Measurements from ENCODE around the gene APOB.

The APOB gene

GRCh38 chr2:21035282-21035973 is 8.4 kb downstream of the APOB start:
- TF ChIP-seq SIN3A (IDR thresholded peaks at IDR 0.05; ENCODE audit: borderline replicate concordance, insufficient read depth, low read length), result no peak
- no peak for TF ChIP-seq TAF1 (IDR thresholded peaks at IDR 0.05; ENCODE audit: borderline replicate concordance, insufficient read depth, low read length)
- no peak for TF ChIP-seq FOXP2 (optimal IDR thresholded peaks at IDR 0.05; ENCODE audit: borderline replicate concordance, extremely low read depth, extremely low read length, insufficient read depth)

DNA sequence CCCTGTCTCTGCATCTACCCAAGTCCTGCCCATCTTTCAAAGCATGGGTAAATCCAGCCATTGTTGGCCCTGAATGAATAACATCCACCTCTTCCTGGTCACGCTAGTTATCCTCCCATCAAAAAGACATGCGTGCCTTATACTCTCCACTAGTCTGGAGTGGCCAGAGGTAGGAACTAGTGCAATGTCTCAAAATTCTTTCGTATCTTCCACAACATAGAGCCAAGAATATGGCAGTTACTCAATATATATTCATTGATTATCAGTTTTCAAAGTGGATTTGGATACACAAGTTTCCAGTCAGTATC is 8.9 kb downstream of the APOB start:
- TF ChIP-seq SIN3A (IDR thresholded peaks at IDR 0.05; ENCODE audit: borderline replicate concordance, insufficient read depth, low read length), result no peak
- no peak for TF ChIP-seq FOXP2 (optimal IDR thresholded peaks at IDR 0.05; ENCODE audit: borderline replicate concordance, extremely low read depth, extremely low read length, insufficient read depth)
- TF ChIP-seq POLR2AphosphoS5 (IDR thresholded peaks at IDR 0.05; ENCODE audit: low read depth, low read length), result no peak
- TF ChIP-seq, protein P1, sequence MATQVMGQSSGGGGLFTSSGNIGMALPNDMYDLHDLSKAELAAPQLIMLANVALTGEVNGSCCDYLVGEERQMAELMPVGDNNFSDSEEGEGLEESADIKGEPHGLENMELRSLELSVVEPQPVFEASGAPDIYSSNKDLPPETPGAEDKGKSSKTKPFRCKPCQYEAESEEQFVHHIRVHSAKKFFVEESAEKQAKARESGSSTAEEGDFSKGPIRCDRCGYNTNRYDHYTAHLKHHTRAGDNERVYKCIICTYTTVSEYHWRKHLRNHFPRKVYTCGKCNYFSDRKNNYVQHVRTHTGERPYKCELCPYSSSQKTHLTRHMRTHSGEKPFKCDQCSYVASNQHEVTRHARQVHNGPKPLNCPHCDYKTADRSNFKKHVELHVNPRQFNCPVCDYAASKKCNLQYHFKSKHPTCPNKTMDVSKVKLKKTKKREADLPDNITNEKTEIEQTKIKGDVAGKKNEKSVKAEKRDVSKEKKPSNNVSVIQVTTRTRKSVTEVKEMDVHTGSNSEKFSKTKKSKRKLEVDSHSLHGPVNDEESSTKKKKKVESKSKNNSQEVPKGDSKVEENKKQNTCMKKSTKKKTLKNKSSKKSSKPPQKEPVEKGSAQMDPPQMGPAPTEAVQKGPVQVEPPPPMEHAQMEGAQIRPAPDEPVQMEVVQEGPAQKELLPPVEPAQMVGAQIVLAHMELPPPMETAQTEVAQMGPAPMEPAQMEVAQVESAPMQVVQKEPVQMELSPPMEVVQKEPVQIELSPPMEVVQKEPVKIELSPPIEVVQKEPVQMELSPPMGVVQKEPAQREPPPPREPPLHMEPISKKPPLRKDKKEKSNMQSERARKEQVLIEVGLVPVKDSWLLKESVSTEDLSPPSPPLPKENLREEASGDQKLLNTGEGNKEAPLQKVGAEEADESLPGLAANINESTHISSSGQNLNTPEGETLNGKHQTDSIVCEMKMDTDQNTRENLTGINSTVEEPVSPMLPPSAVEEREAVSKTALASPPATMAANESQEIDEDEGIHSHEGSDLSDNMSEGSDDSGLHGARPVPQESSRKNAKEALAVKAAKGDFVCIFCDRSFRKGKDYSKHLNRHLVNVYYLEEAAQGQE (IDR thresholded peaks at IDR 0.05; ENCODE audit: insufficient read depth in 1 of 2, low read depth in 2 of 2, low read length in 2 of 2), result no peak

GRCh38 chr2:21034156-21034971 is 9.5 kb downstream of the APOB start:
- no peak for TF ChIP-seq SIN3A (IDR thresholded peaks at IDR 0.05; ENCODE audit: borderline replicate concordance, insufficient read depth, low read length)
- no peak for TF ChIP-seq TAF1 (IDR thresholded peaks at IDR 0.05; ENCODE audit: borderline replicate concordance, insufficient read depth, low read length)
- TF ChIP-seq FOXP2 (optimal IDR thresholded peaks at IDR 0.05; ENCODE audit: borderline replicate concordance, extremely low read depth, extremely low read length, insufficient read depth), result no peak
- TF ChIP-seq POLR2AphosphoS5 (IDR thresholded peaks at IDR 0.05; ENCODE audit: low read depth, low read length), result no peak
- TF ChIP-seq, protein P1 (IDR thresholded peaks at IDR 0.05; ENCODE audit: insufficient read depth in 1 of 2, low read depth in 2 of 2, low read length in 2 of 2), result no peak

DNA sequence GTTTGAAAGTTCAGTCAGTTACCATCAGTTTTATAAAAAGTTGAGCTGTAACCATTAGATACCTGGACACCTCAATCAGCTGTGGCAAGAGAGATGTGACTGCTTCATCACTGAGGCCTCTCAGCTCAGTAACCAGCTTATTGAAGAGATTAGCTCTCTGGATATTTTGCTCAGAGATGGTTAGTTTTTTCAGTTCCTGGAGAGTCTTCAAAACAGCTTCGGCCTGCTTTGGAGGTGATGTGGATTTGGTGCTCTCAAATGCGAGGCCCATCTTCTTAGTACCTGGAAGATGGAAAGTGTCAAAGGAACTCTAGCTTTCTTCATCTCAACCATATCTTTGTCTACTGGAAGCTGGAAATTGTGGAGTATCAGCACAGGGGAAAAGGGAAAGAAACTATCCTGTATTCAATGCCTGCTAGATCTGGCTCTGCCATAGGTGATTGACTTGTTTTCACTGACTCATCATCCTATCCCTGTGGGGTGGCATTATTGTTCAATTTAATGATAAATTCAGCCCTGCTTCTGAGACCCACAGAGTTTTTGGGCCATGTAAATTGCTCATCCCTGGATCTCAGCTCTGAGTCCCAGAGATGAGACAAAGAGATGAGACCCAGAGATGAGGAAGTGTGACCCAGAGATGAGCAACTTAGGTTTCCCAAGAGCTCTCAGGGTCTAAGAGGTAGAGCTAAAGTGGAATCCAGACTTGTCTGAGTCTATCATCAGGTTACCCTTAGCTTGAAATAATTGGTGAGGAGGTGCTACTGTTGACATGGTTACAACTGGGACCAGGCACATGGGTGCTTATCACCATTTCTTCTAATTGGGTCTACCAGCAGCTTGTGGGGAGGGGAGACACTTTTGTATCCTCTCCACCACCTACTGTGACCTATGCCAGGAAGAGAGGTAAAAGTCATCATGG is 10.4 kb downstream of the APOB start:
- no peak for TF ChIP-seq TAF1 (IDR thresholded peaks at IDR 0.05; ENCODE audit: borderline replicate concordance, insufficient read depth, low read length)
- TF ChIP-seq, protein P1 (IDR thresholded peaks at IDR 0.05; ENCODE audit: insufficient read depth in 1 of 2, low read depth in 2 of 2, low read length in 2 of 2), result no peak
- no peak for TF ChIP-seq FOXP2 (optimal IDR thresholded peaks at IDR 0.05; ENCODE audit: borderline replicate concordance, extremely low read depth, extremely low read length, insufficient read depth)
- no peak for TF ChIP-seq POLR2AphosphoS5 (IDR thresholded peaks at IDR 0.05; ENCODE audit: low read depth, low read length)
- TF ChIP-seq SIN3A (IDR thresholded peaks at IDR 0.05; ENCODE audit: borderline replicate concordance, insufficient read depth, low read length), result no peak
